ENCODE data around the gene SOX10. TPM values are rescaled to one million over a fixed set of nuclear protein-coding genes. Genes with fewer than 3 reads are reported as not detected.

Gene SOX10
- total and polyA plus RNA-seq, 9 of the 15 experiments (the other 6 are each of a cell fraction or from before 2014, with no cell fraction given) = not detected

DNA sequence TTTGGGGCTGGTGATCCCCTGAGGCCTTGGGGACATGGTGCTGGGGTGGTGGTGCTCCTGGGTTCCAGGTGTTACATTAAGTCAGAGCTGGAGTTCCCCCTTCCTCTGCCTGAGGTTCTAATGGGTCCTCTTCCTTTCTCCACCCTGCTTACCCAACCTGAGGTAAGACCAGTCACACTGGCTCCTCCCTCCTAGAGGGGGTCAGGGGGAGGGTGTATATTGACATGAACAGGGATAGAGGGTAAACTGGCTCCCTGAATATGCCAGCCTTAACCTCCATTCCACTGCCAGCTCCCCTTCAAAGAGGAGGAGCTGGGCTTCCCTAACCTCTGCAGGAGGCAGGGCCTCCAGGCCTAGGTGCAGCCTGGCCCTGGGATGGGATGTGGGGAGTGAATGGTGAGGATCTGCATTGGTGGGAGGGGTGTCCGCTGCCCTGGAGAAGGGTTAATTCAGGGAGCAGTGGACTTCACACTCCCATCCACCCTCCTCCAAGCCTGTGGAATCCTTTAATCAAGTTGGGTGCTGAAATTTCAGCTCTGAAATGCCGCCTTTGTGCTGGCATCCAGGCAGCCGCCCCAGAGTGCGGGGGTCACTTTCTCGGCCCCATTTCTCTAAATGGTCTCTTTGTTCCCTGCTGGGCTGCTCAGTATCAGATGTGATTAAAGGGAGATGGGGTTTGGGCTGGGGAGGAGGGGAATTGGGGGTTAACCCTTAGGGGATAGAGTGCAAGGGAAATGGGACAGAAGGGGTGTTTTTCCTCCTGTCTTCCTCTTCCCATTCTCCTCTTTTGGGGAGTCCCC lies 15.7 kb downstream of the SOX10 start:
- H3K36me3 ChIP-seq (ENCODE audit: control insufficient read depth, insufficient read depth, low read length) = peaks cover 43% of the 10 kb centered on the region
- no peaks in the 10 kb centered on the region for H3K27me3 ChIP-seq (ENCODE audit: control insufficient read depth in 2 of 2, insufficient read depth in 2 of 2, low read length in 2 of 2)
- H3K9ac ChIP-seq (ENCODE audit: insufficient read depth in 1 of 2, low read depth in 2 of 2, low read length in 2 of 2) = no peak overlapping the region
- no peaks in the 10 kb centered on the region for H3K9me3 ChIP-seq (replicated peaks; ENCODE audit: control insufficient read depth, insufficient read depth, low read depth, low read length)
- intact Hi-C loops (cut with micrococcal nuclease) = no loop called here
- peaks cover 7% of the 10 kb centered on the region; the same call in 2 of the 3 replicates for H3K79me2 ChIP-seq (ENCODE audit: control insufficient read depth, insufficient read depth, low read length)
- H2AFZ ChIP-seq (ENCODE audit: low read depth, low read length) = no peak overlapping the region
- POLR2A ChIA-PET = interaction anchor here (0.7 to 1.0 kb wide), 2 partner anchors 14 to 17 kb away, joined by 3 read pairs; no protein-coding TSS in a partner anchor
- H4K20me1 ChIP-seq (replicated peaks; ENCODE audit: control insufficient read depth, insufficient read depth, low read length) = no peaks in the 10 kb centered on the region
- no TSS peak for BruUV-seq (replicated peaks)
- no peaks in the 10 kb centered on the region for H3K9me1 ChIP-seq (ENCODE audit: control insufficient read depth, insufficient read depth, low read length)
- H3K27ac ChIP-seq (ENCODE audit: extremely low read depth, low read depth, low read length) = no peak overlapping the region
- DNase-seq (ENCODE audit: extremely low read depth in 1 of 4, low spot score in 3 of 4) = no peak
- no peak overlapping the region for H3K4me3 ChIP-seq
- no peak for ATAC-seq
- FAIRE-seq = no peak
- CTCF ChIA-PET (ENCODE audit: low intra/inter-chr PET ratio) = no interaction called here
- 98% methylated on average over 5 of the region's 5 CpGs for WGBS (ENCODE audit: insufficient coverage, low coverage, missing lambda C conversion rate)
- H3K4me1 ChIP-seq (replicated peaks in 1 of 2; ENCODE audit: control insufficient read depth in 2 of 2, insufficient read depth in 2 of 2, low read length in 2 of 2) = peaks cover 0 to 5% of the 10 kb centered on the region in 2 experiments; a peak in 2 of 5 replicates
- in situ Hi-C loops (cut with MboI) = no loop called here
- TF ChIP-seq, protein P1, sequence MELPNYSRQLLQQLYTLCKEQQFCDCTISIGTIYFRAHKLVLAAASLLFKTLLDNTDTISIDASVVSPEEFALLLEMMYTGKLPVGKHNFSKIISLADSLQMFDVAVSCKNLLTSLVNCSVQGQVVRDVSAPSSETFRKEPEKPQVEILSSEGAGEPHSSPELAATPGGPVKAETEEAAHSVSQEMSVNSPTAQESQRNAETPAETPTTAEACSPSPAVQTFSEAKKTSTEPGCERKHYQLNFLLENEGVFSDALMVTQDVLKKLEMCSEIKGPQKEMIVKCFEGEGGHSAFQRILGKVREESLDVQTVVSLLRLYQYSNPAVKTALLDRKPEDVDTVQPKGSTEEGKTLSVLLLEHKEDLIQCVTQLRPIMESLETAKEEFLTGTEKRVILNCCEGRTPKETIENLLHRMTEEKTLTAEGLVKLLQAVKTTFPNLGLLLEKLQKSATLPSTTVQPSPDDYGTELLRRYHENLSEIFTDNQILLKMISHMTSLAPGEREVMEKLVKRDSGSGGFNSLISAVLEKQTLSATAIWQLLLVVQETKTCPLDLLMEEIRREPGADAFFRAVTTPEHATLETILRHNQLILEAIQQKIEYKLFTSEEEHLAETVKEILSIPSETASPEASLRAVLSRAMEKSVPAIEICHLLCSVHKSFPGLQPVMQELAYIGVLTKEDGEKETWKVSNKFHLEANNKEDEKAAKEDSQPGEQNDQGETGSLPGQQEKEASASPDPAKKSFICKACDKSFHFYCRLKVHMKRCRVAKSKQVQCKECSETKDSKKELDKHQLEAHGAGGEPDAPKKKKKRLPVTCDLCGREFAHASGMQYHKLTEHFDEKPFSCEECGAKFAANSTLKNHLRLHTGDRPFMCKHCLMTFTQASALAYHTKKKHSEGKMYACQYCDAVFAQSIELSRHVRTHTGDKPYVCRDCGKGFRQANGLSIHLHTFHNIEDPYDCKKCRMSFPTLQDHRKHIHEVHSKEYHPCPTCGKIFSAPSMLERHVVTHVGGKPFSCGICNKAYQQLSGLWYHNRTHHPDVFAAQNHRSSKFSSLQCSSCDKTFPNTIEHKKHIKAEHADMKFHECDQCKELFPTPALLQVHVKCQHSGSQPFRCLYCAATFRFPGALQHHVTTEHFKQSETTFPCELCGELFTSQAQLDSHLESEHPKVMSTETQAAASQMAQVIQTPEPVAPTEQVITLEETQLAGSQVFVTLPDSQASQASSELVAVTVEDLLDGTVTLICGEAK (IDR thresholded peaks at IDR 0.05) = no peak
- TF ChIP-seq, protein P1 (CRISPR knock-in tag; IDR thresholded peaks at IDR 0.05) = no peak
- TF ChIP-seq IRF2 (CRISPR knock-in tag; IDR thresholded peaks at IDR 0.05) (no peak), CBX1 (IDR thresholded peaks at IDR 0.05; ENCODE audit: low read depth) (no peak), SUPT5H (IDR thresholded peaks at IDR 0.05) (0 out of 2 replicates have a peak, but pooled peaks have one; percentile 21), NFE2 (IDR thresholded peaks at IDR 0.05; ENCODE audit: low read depth) (no peak), POLR2A (conservative IDR thresholded peaks at IDR 0.05) (peak; percentile 37; the same call in 1 of the 2 replicates), MYC (IDR thresholded peaks at IDR 0.05; ENCODE audit: low read depth, low read length) (no peak), MYC (CRISPR knock-in tag; IDR thresholded peaks at IDR 0.05; ENCODE audit: borderline replicate concordance, low read depth) (no peak), BRD9 (IDR thresholded peaks at IDR 0.05; ENCODE audit: low read depth, partially characterized antibody) (no peak), ZBTB33 (CRISPR knock-in tag; IDR thresholded peaks at IDR 0.05) (no peak), ZBTB17 (CRISPR knock-in tag; IDR thresholded peaks at IDR 0.05) (no peak)
- no peak overlapping the region for H3K4me2 ChIP-seq (ENCODE audit: insufficient read depth, low read length)
